Heart right ventricle (tissue), 16 donors: ENCODE measurements around the gene TGFBR3L. TPM values are rescaled to one million over a fixed set of nuclear protein-coding genes. Genes with fewer than 3 reads are reported as not detected.

Experiments used
- ATAC-seq, 8 donors: fragments of 200-7000 bp; cut with Tn5 transposase; one replicate each; pipeline ENCODE4 v1.9.1; 2020; ENCODE audit warnings: mild to moderate bottlenecking in 8 of 8, moderate library complexity in 8 of 8, moderate number of reproducible peaks in 1 of 8
- DNase-seq, 2 donors: peaks; one replicate each; pipeline ENCODE4 v3.0.0-alpha.2; 2020
- H3K27ac ChIP-seq, 10 donors: fragments of 200-600 bp; sonication (generic) in 2 of 10; one replicate each; pipeline versions ENCODE4 v1.5.0 to v1.8.0; 2020 to 2022; ENCODE audit warnings: mild to moderate bottlenecking in 3 of 10
- H3K27me3 ChIP-seq, 7 donors: fragments of 200-600 bp; one replicate each; pipeline ENCODE4 v1.8.0; 2021 to 2022; ENCODE audit warnings: mild to moderate bottlenecking in 2 of 7
- H3K36me3 ChIP-seq, 9 donors: fragments of 200-600 bp; sonication (generic) in 1 of 9; one replicate each; pipeline versions ENCODE4 v1.5.0 to v1.8.0; 2020 to 2022; ENCODE audit warnings: mild to moderate bottlenecking in 2 of 9
- H3K4me1 ChIP-seq, 9 donors: fragments of 200-600 bp; sonication (generic) in 1 of 9; one replicate each; pipeline versions ENCODE4 v1.5.0 to v1.8.0; 2020 to 2022; ENCODE audit warnings: mild to moderate bottlenecking in 4 of 9
- H3K4me3 ChIP-seq, 10 donors: fragments of 200-600 bp; sonication (generic) in 2 of 10; one replicate each; pipeline versions ENCODE4 v1.5.0 to v1.8.0; 2020 to 2022; ENCODE audit warnings: mild to moderate bottlenecking in 7 of 10, moderate library complexity in 2 of 10
- H3K9me3 ChIP-seq, 11 donors: fragments of 200-600 bp in 10 of 11; sonication (generic) in 2 of 11; one replicate each; pipeline versions ENCODE4 v1.5.0 to v1.8.0; 2013 to 2022; ENCODE audit warnings: mild to moderate bottlenecking in 2 of 11, control low read depth in 1 of 11, moderate library complexity in 1 of 11
- WGBS, 2 donors: extraction: QIAGEN DNeasy Blood & Tissue Kit; methylation state at CpG; one replicate each; pipeline ENCODE4 v1.1.7; 2013; ENCODE audit warnings: inconsistent platforms in 1 of 2; 5-methylcytosine and 5-hydroxymethylcytosine counted together
- intact Hi-C, 10 donors: fragments of 100-400 bp; cut with DNase I; formaldehyde crosslinking; loops; one replicate each; pipeline versions ENCODE4 v1.11.1 to v1.14.2; 2022
- long read RNA-seq, 3 donors: library from polyadenylated mRNA; unstranded; transcript quantifications; one replicate each; pipeline ENCODE4 v2.0.0, GENCODE V29; 2020 to 2021
- polyA plus RNA-seq, 2 donors: library from polyadenylated mRNA; stranded (reverse); fragments of 200-250 nt; gene quantifications; one replicate each; pipeline ENCODE4 v1.2.3, GENCODE V29; 2013
- total RNA-seq, 10 donors: library from RNA; stranded (reverse); fragmentation: NEBNext Ultra II Directional in 3 of 10; extraction: Animal tissue kit (Norgen Biotek cat#: 25700) in 3 of 10; gene quantifications; one replicate each; pipeline versions ENCODE4 v1.2.1 to v1.2.4, GENCODE V29; 2021 to 2023
- TF ChIP-seq, protein P1 (sequence below), 9 donors: fragments of 200-600 bp; sonication (generic) in 2 of 9; IDR thresholded peaks; one replicate each; pipeline versions ENCODE4 v1.5.0 to v1.8.0; 2021 to 2022; ENCODE audit warnings: antibody characterized with exemption in 9 of 9, mild to moderate bottlenecking in 5 of 9, moderate library complexity in 1 of 9
- donor health status: Arrhythmogenic right ventricular cardiomyopathy.
- donor health status: ischemic (EF 13 %, LVEDD 7.1; RV severe dilation, severe dysfunction).
- donor health status: healthy with polysubstance abuse.
- donor health status: DM: no; HTN: yes; CAD: no.
- donor health status: DM: no; HTN: no; CAD: no.
- donor health status: ischemic (EF 25% LVEDD 6.9; RV normal size, moderate dysfunction).
- donor health status: ischemic (EF 25% LVEDD 5.7; RV mildly dilated, moderate dysfunction).
- donor health status: healthy.
- donor health status: DM: yes; HTN: yes; CAD: no.
- donor health status: Ischemic cardiomyopathy.
- donor health status: ischemic (EF 35%, LVEDD 5.7; RV mildly dilated, moderate dysfunction).
- donor health status: nonischemic (EF 11% LVEDD 7.7; RV severe dilation, severe dysfunction).
- donor health status: DM: yes; HTN: yes; CAD: no.
- donor health status: PGD.
- donor health status: ischemic (EF 29% LVEDD 5.4; RV normal size, mild dysfunction).
- donor health status: nonischemic (EF 23%, LVEDD 6.1; RV moderate dilation, normal function).

The TGFBR3L gene
- 10 to 100 TPM in 2 of 10 donors, 1 to 10 TPM in 8; 1.1 to 11.6 (median 4.7) TPM for total RNA-seq
- polyA plus RNA-seq, result 1 to 10 TPM; 1.9 to 2.3 TPM
- long read RNA-seq, donor 1, transcript TGFBR3L-203 (3 exons, 479 nt), result major isoform, 5 of 17 reads
- long read RNA-seq, donor 1, partial matches to known transcripts, result 10 of 17 reads
- long read RNA-seq, donor 1, other reads (novel, unspliced or antisense), result 2 of 17 reads
- long read RNA-seq, donor 2, partial matches to known transcripts, result 7 of 12 reads
- long read RNA-seq, donor 2, other reads (novel, unspliced or antisense), result 3 of 12 reads
- long read RNA-seq, donor 3, partial matches to known transcripts, result 1 of 3 reads
- long read RNA-seq, donor 3, other reads (novel, unspliced or antisense), result 2 of 3 reads

DNA sequence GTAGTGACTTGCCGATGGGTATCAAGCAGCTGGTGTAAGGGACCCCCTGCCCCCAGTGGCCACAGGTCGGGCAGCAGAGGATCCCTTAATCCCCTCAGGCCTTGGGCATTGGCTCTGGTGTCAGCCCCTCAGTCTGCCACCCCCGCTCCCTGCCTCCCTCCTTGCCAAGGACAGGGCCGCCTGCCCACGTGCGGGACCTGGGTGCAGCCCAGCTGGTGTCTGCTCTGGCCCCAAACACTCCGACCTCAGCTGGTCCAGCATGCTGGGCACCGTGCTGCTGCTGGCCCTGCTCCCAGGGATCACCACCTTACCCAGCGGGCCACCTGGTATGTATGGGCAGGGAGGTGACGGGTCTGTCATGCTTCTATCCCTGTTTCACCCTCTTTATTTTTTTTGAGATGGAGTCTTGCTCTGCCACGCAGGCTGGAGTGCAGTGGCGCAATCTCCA lies at the start of gene TGFBR3L:
Gene TGFBR3L (plus strand): TSS at position 233 of the 448 bp plus-strand sequence.
- TF ChIP-seq, protein P1, sequence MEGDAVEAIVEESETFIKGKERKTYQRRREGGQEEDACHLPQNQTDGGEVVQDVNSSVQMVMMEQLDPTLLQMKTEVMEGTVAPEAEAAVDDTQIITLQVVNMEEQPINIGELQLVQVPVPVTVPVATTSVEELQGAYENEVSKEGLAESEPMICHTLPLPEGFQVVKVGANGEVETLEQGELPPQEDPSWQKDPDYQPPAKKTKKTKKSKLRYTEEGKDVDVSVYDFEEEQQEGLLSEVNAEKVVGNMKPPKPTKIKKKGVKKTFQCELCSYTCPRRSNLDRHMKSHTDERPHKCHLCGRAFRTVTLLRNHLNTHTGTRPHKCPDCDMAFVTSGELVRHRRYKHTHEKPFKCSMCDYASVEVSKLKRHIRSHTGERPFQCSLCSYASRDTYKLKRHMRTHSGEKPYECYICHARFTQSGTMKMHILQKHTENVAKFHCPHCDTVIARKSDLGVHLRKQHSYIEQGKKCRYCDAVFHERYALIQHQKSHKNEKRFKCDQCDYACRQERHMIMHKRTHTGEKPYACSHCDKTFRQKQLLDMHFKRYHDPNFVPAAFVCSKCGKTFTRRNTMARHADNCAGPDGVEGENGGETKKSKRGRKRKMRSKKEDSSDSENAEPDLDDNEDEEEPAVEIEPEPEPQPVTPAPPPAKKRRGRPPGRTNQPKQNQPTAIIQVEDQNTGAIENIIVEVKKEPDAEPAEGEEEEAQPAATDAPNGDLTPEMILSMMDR (IDR thresholded peaks at IDR 0.05), result no peak
- no peaks in the 10 kb centered on the region for H3K9me3 ChIP-seq
- intact Hi-C loops, result no loop called here
- WGBS, 2 donors, result 55 to 65% methylated on average over 12 of the region's 12 CpGs
- H3K27me3 ChIP-seq, result peaks cover 11 to 57% (median 51%) of the 10 kb centered on the region in 7 donors
- H3K27ac ChIP-seq, result no peak within 1 kb of the TSS
- peaks cover 4 to 43% (median 33%) of the 10 kb centered on the region in 9 donors for H3K36me3 ChIP-seq
- H3K4me1 ChIP-seq, result peaks cover 4 to 42% (median 25%) of the 10 kb centered on the region in 9 donors
- H3K4me3 ChIP-seq, result no peak within 1 kb of the TSS
- ATAC-seq (no peak), DNase-seq (no peak)

DNA sequence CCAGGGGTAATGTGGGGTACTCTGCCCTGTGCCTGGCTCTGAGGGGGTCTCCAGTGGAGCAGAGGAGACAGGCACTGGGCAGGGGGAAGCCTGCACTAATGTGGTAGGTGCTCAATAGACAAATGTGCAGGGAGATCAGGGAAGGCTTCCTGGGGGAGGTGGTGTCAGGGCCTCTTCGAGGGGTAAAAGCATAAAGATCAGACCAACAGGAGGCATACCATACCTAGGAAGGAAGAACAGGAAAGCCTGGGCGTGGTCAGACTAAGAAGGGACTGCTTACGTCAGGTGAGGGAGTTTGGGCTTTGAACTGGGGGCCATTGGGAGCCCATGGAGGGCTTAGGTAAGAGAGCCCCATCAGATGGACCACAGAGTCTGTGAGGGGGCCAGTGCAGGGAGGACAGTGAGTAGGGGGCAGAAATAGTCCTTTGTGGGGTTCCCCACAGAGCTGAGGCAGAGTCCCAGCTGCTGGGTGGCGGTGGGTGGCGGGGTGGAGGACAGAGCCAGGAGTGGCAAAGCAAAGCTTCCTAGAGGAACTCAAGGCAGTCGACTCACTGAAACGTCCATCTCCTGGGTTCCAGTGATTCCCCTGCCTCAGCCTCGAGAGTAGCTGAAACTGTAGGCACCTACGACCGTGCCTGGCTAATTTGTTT lies 49.2 kb upstream of the TGFBR3L start:
- Histone ChIP-seq H3K27ac (no peak overlapping the region), H3K27me3 (peaks cover 4 to 81% (median 53%) of the 10 kb centered on the region in 7 donors), H3K36me3 (peaks cover 0 to 10% (median 0%) of the 10 kb centered on the region in 9 donors), H3K9me3 (no peaks in the 10 kb centered on the region), H3K4me3 (no peak overlapping the region), H3K4me1 (peaks cover 8 to 40% (median 34%) of the 10 kb centered on the region in 9 donors)
- ATAC-seq, result no peak
- WGBS, 2 donors, result 49 to 51% methylated on average over 10 of the region's 10 CpGs
- intact Hi-C loops, result no loop called here
- DNase-seq, result no peak
- TF ChIP-seq, protein P1 (IDR thresholded peaks at IDR 0.05), result no peak

DNA sequence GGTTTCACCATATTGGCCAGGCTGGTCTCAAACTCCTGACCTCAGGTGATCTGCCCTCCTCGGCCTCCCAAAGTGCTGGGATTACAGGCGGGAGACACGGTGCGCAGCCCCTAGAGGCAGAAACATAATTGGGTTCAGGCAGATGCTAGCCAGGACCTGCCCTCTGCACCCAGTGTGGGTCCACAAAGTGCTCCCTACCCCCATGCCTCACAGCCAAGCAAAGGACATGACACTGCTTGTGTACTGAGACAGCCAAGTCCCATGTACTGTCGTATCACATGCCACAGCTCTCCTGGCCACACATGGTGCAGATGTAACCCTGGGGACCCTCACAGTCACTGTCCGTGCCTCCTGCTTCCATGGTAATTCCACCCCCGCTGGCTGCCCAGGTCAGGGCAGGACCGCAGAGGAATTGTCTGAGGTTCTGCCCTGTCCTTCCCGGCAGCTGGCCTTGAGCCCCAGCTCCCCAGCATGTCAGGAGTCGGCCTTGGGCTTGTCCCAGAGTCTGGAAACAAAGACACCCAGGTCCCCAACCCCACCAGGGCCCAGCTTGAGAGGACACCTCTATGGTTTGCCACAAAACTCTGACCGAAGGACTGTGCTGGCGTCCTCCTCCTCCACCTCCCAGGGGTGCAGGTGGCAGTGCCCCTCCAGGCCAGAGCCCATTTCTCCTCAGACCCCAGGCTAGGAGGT lies 48.1 kb upstream of the TGFBR3L start:
- Histone ChIP-seq H3K27me3 (peaks cover 4 to 73% (median 48%) of the 10 kb centered on the region in 7 donors), H3K36me3 (peaks cover 0 to 10% (median 0%) of the 10 kb centered on the region in 9 donors), H3K4me1 (peaks cover 8 to 39% (median 29%) of the 10 kb centered on the region in 9 donors), H3K4me3 (no peak overlapping the region), H3K9me3 (no peaks in the 10 kb centered on the region), H3K27ac (no peak overlapping the region)
- intact Hi-C loops, result no loop called here
- TF ChIP-seq, protein P1 (IDR thresholded peaks at IDR 0.05), result no peak
- ATAC-seq (no peak), DNase-seq (no peak)
- WGBS, 2 donors, result 64 to 67% methylated on average over 12 of the region's 12 CpGs
